HepG2 (cell line): Measurements from ENCODE around the gene PPP1R27. TPM values are rescaled to one million over a fixed set of nuclear protein-coding genes. Genes with fewer than 3 reads are reported as not detected.

ENCODE experiments used
- polyA plus RNA-seq, 8 experiments: library from polyadenylated mRNA; depleted of rRNA in 3 of 8; stranded (reverse) in 7 of 8; unstranded in 1 of 8; fragments of >200 nt; fragmentation: Illumina TruSeq in 4 of 8; extraction: Trizol in 4 of 8; gene quantifications; 2 replicates each; pipeline versions ENCODE4 v1.2.1 to v1.2.3, GENCODE V29; 2011 to 2016; ENCODE audit warnings: low read depth in 4 of 8, missing spikeins in 1 of 8, mixed read lengths in 1 of 8; ENCODE audit not compliant: insufficient read depth in 1 of 8
- total RNA-seq, 5 experiments: library from RNA; depleted of rRNA; stranded (reverse); fragments of >200 nt; fragmentation: Illumina TruSeq; extraction: Trizol; gene quantifications; 2 replicates each; pipeline ENCODE4 v1.2.3, GENCODE V29; 2016; ENCODE audit warnings: low read depth in 1 of 5

PPP1R27 gene
- total and polyA plus RNA-seq, 2 of the 13 experiments (the other 11 are each of a cell fraction or from before 2014, with no cell fraction given) = 0.17 to 1.00 TPM

Other genes starting within 250 kb of the PPP1R27 start
- 57.0 and 64.7 TPM in 2 replicates for gene NPLOC4, start 197.9 kb downstream of the PPP1R27 start, total RNA-seq (2016; rRNA removed; fragmentation: Illumina TruSeq; extraction: Trizol)
- 95.3 and 97.0 TPM in 2 replicates for gene NPLOC4, start 197.9 kb downstream of the PPP1R27 start, polyA plus RNA-seq (2011; rRNA removed)
- 0.27 and 0.75 TPM in 2 replicates for gene TSPAN10, start 197.9 kb downstream of the PPP1R27 start, total RNA-seq (2016; rRNA removed; fragmentation: Illumina TruSeq; extraction: Trizol)
- 0.54 and 0.67 TPM in 2 replicates for gene TSPAN10, start 197.9 kb downstream of the PPP1R27 start, polyA plus RNA-seq (2011; rRNA removed)
- gene PDE6G, start 178.5 kb downstream of the PPP1R27 start, total RNA-seq (2016; rRNA removed; fragmentation: Illumina TruSeq; extraction: Trizol) = 1.0 and 1.4 TPM in 2 replicates
- gene PDE6G, start 178.5 kb downstream of the PPP1R27 start, polyA plus RNA-seq (2011; rRNA removed) = 4.9 and 6.7 TPM in 2 replicates
- gene OXLD1, start 168.4 kb downstream of the PPP1R27 start, total RNA-seq (2016; rRNA removed; fragmentation: Illumina TruSeq; extraction: Trizol) = 34.9 and 37.5 TPM in 2 replicates
- 27.1 and 40.3 TPM in 2 replicates for gene OXLD1, start 168.4 kb downstream of the PPP1R27 start, polyA plus RNA-seq (2011; rRNA removed)
- 34.4 and 39.1 TPM in 2 replicates for gene CCDC137, start 168.3 kb downstream of the PPP1R27 start, total RNA-seq (2016; rRNA removed; fragmentation: Illumina TruSeq; extraction: Trizol)
- 14.6 and 14.7 TPM in 2 replicates for gene CCDC137, start 168.3 kb downstream of the PPP1R27 start, polyA plus RNA-seq (2011; rRNA removed)
- gene ARL16, start 151.3 kb downstream of the PPP1R27 start, total RNA-seq (2016; rRNA removed; fragmentation: Illumina TruSeq; extraction: Trizol) = 18.8 and 20.8 TPM in 2 replicates
- 30.8 and 32.1 TPM in 2 replicates for gene ARL16, start 151.3 kb downstream of the PPP1R27 start, polyA plus RNA-seq (2011; rRNA removed)
- gene HGS, start 151.0 kb downstream of the PPP1R27 start, total RNA-seq (2016; rRNA removed; fragmentation: Illumina TruSeq; extraction: Trizol) = 54.1 and 73.3 TPM in 2 replicates
- gene HGS, start 151.0 kb downstream of the PPP1R27 start, polyA plus RNA-seq (2011; rRNA removed) = 78.1 and 85.3 TPM in 2 replicates
- gene MRPL12, start 131.7 kb downstream of the PPP1R27 start, total RNA-seq (2016; rRNA removed; fragmentation: Illumina TruSeq; extraction: Trizol) = 39.1 and 72.5 TPM in 2 replicates
- gene MRPL12, start 131.7 kb downstream of the PPP1R27 start, polyA plus RNA-seq (2011; rRNA removed) = 94.1 and 112 TPM in 2 replicates
- gene SLC25A10, start 122.8 kb downstream of the PPP1R27 start, total RNA-seq (2016; rRNA removed; fragmentation: Illumina TruSeq; extraction: Trizol) = 111 and 140 TPM in 2 replicates
- gene SLC25A10, start 122.8 kb downstream of the PPP1R27 start, polyA plus RNA-seq (2011; rRNA removed) = 46.5 and 59.7 TPM in 2 replicates
- gene GCGR, start 30.9 kb downstream of the PPP1R27 start, total RNA-seq (2016; rRNA removed; fragmentation: Illumina TruSeq; extraction: Trizol) = 0.13 TPM in 1 of 2 replicates, not detected in the other
- 0.04 and 0.27 TPM in 2 replicates for gene GCGR, start 30.9 kb downstream of the PPP1R27 start, polyA plus RNA-seq (2011; rRNA removed)
- gene MCRIP1, start 1.8 kb downstream of the PPP1R27 start, total RNA-seq (2016; rRNA removed; fragmentation: Illumina TruSeq; extraction: Trizol) = 76.1 and 84.9 TPM in 2 replicates
- gene MCRIP1, start 1.8 kb downstream of the PPP1R27 start, polyA plus RNA-seq (2011; rRNA removed) = 79.7 and 113 TPM in 2 replicates
- 337 and 782 TPM in 2 replicates for gene P4HB, start 25.5 kb upstream of the PPP1R27 start, total RNA-seq (2016; rRNA removed; fragmentation: Illumina TruSeq; extraction: Trizol)
- gene P4HB, start 25.5 kb upstream of the PPP1R27 start, polyA plus RNA-seq (2011; rRNA removed) = 181 and 185 TPM in 2 replicates
- 64.0 and 120 TPM in 2 replicates for gene ARHGDIA, start 36.3 kb upstream of the PPP1R27 start, total RNA-seq (2016; rRNA removed; fragmentation: Illumina TruSeq; extraction: Trizol)
- gene ARHGDIA, start 36.3 kb upstream of the PPP1R27 start, polyA plus RNA-seq (2011; rRNA removed) = 40.0 and 52.1 TPM in 2 replicates
- gene ALYREF, start 56.5 kb upstream of the PPP1R27 start, total RNA-seq (2016; rRNA removed; fragmentation: Illumina TruSeq; extraction: Trizol) = 264 and 269 TPM in 2 replicates
- 58.4 and 59.8 TPM in 2 replicates for gene ALYREF, start 56.5 kb upstream of the PPP1R27 start, polyA plus RNA-seq (2011; rRNA removed)
- gene ANAPC11, start 56.7 kb upstream of the PPP1R27 start, total RNA-seq (2016; rRNA removed; fragmentation: Illumina TruSeq; extraction: Trizol) = 114 and 127 TPM in 2 replicates
- 235 and 250 TPM in 2 replicates for gene ANAPC11, start 56.7 kb upstream of the PPP1R27 start, polyA plus RNA-seq (2011; rRNA removed)
- 0.56 and 0.93 TPM in 2 replicates for gene NPB, start 67.2 kb upstream of the PPP1R27 start, total RNA-seq (2016; rRNA removed; fragmentation: Illumina TruSeq; extraction: Trizol)
- gene NPB, start 67.2 kb upstream of the PPP1R27 start, polyA plus RNA-seq (2011; rRNA removed) = 0.11 and 0.22 TPM in 2 replicates
- gene PCYT2, start 76.3 kb upstream of the PPP1R27 start, total RNA-seq (2016; rRNA removed; fragmentation: Illumina TruSeq; extraction: Trizol) = 240 and 297 TPM in 2 replicates
- gene PCYT2, start 76.3 kb upstream of the PPP1R27 start, polyA plus RNA-seq (2011; rRNA removed) = 147 and 222 TPM in 2 replicates
- 14.5 and 24.8 TPM in 2 replicates for gene SIRT7, start 83.1 kb upstream of the PPP1R27 start, total RNA-seq (2016; rRNA removed; fragmentation: Illumina TruSeq; extraction: Trizol)
- 8.3 and 10.9 TPM in 2 replicates for gene SIRT7, start 83.1 kb upstream of the PPP1R27 start, polyA plus RNA-seq (2011; rRNA removed)
- gene MAFG, start 92.7 kb upstream of the PPP1R27 start, total RNA-seq (2016; rRNA removed; fragmentation: Illumina TruSeq; extraction: Trizol) = 12.4 and 14.5 TPM in 2 replicates
- 20.0 TPM in 2 replicates for gene MAFG, start 92.7 kb upstream of the PPP1R27 start, polyA plus RNA-seq (2011; rRNA removed)
- gene PYCR1, start 102.2 kb upstream of the PPP1R27 start, total RNA-seq (2016; rRNA removed; fragmentation: Illumina TruSeq; extraction: Trizol) = 323 and 338 TPM in 2 replicates
- gene PYCR1, start 102.2 kb upstream of the PPP1R27 start, polyA plus RNA-seq (2011; rRNA removed) = 338 and 382 TPM in 2 replicates
- gene MYADML2, start 112.2 kb upstream of the PPP1R27 start, total RNA-seq (2016; rRNA removed; fragmentation: Illumina TruSeq; extraction: Trizol) = not detected in 2 replicates
- gene MYADML2, start 112.2 kb upstream of the PPP1R27 start, polyA plus RNA-seq (2011; rRNA removed) = not detected in 2 replicates
- 67.7 and 160 TPM in 2 replicates for gene NOTUM, start 126.1 kb upstream of the PPP1R27 start, total RNA-seq (2016; rRNA removed; fragmentation: Illumina TruSeq; extraction: Trizol)
- 150 and 181 TPM in 2 replicates for gene NOTUM, start 126.1 kb upstream of the PPP1R27 start, polyA plus RNA-seq (2011; rRNA removed)
- 221 and 314 TPM in 2 replicates for gene ASPSCR1, start 142.6 kb upstream of the PPP1R27 start, total RNA-seq (2016; rRNA removed; fragmentation: Illumina TruSeq; extraction: Trizol)
- 257 and 274 TPM in 2 replicates for gene ASPSCR1, start 142.6 kb upstream of the PPP1R27 start, polyA plus RNA-seq (2011; rRNA removed)
- 166 and 170 TPM in 2 replicates for gene CENPX, start 187.8 kb upstream of the PPP1R27 start, total RNA-seq (2016; rRNA removed; fragmentation: Illumina TruSeq; extraction: Trizol)
- gene CENPX, start 187.8 kb upstream of the PPP1R27 start, polyA plus RNA-seq (2011; rRNA removed) = 92.7 and 96.7 TPM in 2 replicates
- gene LRRC45, start 188.3 kb upstream of the PPP1R27 start, total RNA-seq (2016; rRNA removed; fragmentation: Illumina TruSeq; extraction: Trizol) = 21.4 and 48.1 TPM in 2 replicates
- gene LRRC45, start 188.3 kb upstream of the PPP1R27 start, polyA plus RNA-seq (2011; rRNA removed) = 11.6 and 14.1 TPM in 2 replicates
- 4.0 and 10.5 TPM in 2 replicates for gene RAC3, start 196.6 kb upstream of the PPP1R27 start, total RNA-seq (2016; rRNA removed; fragmentation: Illumina TruSeq; extraction: Trizol)
- 21.3 and 24.1 TPM in 2 replicates for gene RAC3, start 196.6 kb upstream of the PPP1R27 start, polyA plus RNA-seq (2011; rRNA removed)
- 286 and 311 TPM in 2 replicates for gene DCXR, start 202.6 kb upstream of the PPP1R27 start, total RNA-seq (2016; rRNA removed; fragmentation: Illumina TruSeq; extraction: Trizol)
- 287 and 290 TPM in 2 replicates for gene DCXR, start 202.6 kb upstream of the PPP1R27 start, polyA plus RNA-seq (2011; rRNA removed)
- 27.8 and 64.0 TPM in 2 replicates for gene RFNG, start 216.8 kb upstream of the PPP1R27 start, total RNA-seq (2016; rRNA removed; fragmentation: Illumina TruSeq; extraction: Trizol)
- 61.4 and 90.6 TPM in 2 replicates for gene RFNG, start 216.8 kb upstream of the PPP1R27 start, polyA plus RNA-seq (2011; rRNA removed)
- gene GPS1, start 216.8 kb upstream of the PPP1R27 start, total RNA-seq (2016; rRNA removed; fragmentation: Illumina TruSeq; extraction: Trizol) = 106 and 124 TPM in 2 replicates
- gene GPS1, start 216.8 kb upstream of the PPP1R27 start, polyA plus RNA-seq (2011; rRNA removed) = 128 and 161 TPM in 2 replicates
- gene DUS1L, start 230.8 kb upstream of the PPP1R27 start, total RNA-seq (2016; rRNA removed; fragmentation: Illumina TruSeq; extraction: Trizol) = 67.9 and 109 TPM in 2 replicates
- 81.0 and 108 TPM in 2 replicates for gene DUS1L, start 230.8 kb upstream of the PPP1R27 start, polyA plus RNA-seq (2011; rRNA removed)